ENCODE measurements around the gene APAF1. TPM values are rescaled to one million over a fixed set of nuclear protein-coding genes. Genes with fewer than 3 reads are reported as not detected.
A peak's percentile ranks its signal among the peaks of the same experiment; 100 is the strongest.

APAF1 gene
- total RNA-seq, 4 donors from 2014 or later: 7.5 to 18.6 (median 8.5) TPM

DNA sequence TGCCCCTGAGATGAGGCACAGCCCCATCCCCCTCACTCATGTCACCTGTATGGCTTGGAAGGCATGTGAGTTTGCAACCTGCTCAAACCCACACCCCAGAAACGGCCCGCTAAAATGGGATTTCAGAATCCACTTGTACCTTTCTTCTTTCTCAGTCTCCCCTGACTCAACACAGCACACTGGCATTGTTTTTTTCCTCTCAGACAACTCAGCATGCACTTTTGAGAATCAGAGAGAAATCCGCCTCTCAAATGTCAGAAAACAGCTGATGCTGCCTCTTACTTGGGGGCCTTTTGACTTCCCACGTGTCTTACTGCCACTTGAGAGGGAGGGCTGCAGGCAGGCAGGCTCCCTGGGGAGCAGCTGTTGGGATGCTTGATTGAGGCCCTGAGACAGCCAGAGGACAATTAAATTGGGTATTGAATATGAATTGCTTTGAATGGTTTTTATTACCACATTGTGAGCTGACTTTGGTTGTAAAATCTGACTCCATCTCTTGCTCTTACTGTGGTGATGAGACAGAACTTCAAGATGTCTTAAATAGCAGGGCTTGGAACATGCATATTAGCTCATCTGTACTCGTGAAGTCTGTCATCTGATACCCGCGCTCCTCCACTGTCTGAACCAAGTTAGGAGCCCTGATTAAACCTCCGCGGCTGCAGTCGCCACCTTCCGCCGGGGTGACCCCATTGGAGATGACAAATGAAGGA lies 96.6 kb downstream of the APAF1 start:
- peaks cover 0 to 21% (median 4%) of the 10 kb centered on the region in 3 donors for H3K4me1 ChIP-seq
- H3K4me3 ChIP-seq: no peak overlapping the region
- TF ChIP-seq POLR2A (IDR thresholded peaks at IDR 0.05) (no peak), EP300 (IDR thresholded peaks at IDR 0.05) (no peak), POLR2AphosphoS5 (IDR thresholded peaks at IDR 0.05) (no peak), CTCF (IDR thresholded peaks at IDR 0.05) (no peak)
- H3K9me3 ChIP-seq: peaks cover 0 to 5% (median 0%) of the 10 kb centered on the region in 3 donors
- no peak overlapping the region for H3K27ac ChIP-seq
- H3K27me3 ChIP-seq: no peaks in the 10 kb centered on the region
- no peaks in the 10 kb centered on the region for H3K36me3 ChIP-seq
- no peak for ATAC-seq
- 73 to 74% methylated on average over 8 to 12 of the region's 12 CpGs for WGBS, 2 donors (ENCODE audit: low coverage in 1 of 2)

DNA sequence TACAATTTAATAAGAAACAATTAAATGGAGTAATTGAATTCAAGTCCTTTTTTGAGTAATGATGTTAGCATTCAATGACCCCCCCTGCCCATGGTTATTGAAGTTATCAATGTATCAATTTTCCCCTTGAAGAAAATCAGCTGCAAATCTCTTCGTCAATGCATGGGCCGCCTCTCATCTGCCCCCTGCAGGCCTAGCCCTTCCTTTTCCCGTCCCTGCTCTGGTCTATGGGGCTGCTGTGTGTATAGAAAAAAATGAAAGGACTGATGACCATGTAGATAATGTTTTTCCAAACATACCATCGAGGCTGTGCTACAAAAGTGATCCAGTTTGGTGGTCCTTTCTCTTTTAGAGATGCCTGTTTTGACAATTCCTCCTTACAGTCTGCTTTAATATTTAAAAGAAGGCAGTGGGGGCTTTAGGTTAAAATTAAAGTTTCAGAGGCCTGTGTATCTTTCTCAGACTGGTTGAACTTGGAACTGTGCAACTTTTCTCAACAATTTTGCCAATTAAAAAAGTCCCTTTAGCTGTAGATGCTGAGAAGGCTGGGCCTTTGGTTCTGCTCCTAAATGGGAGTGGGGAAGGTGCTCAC lies 98.4 kb downstream of the APAF1 start:
- 59 to 79% methylated on average over 3 to 4 of the region's 4 CpGs for WGBS, 2 donors (ENCODE audit: low coverage in 1 of 2)
- Histone ChIP-seq H3K27ac (no peak overlapping the region), H3K27me3 (no peaks in the 10 kb centered on the region), H3K4me3 (no peak overlapping the region), H3K9me3 (peaks cover 0 to 5% (median 0%) of the 10 kb centered on the region in 3 donors), H3K4me1 (peaks cover 0 to 12% (median 0%) of the 10 kb centered on the region in 3 donors), H3K36me3 (no peaks in the 10 kb centered on the region)
- TF ChIP-seq POLR2AphosphoS5 (IDR thresholded peaks at IDR 0.05) (no peak), CTCF (IDR thresholded peaks at IDR 0.05) (no peak)
- ATAC-seq: no peak

- Histone ChIP-seq H3K9me3 (peaks cover 0 to 5% (median 0%) of the 10 kb centered on the region in 3 donors), H3K27ac (no peak overlapping the region), H3K4me1 (peaks cover 0 to 12% (median 0%) of the 10 kb centered on the region in 3 donors), H3K27me3 (no peaks in the 10 kb centered on the region), H3K4me3 (no peak overlapping the region), H3K36me3 (peaks cover 0 to 4% of the 10 kb centered on the region in 2 donors)
- ATAC-seq: no peak
- 87 to 100% methylated on average over 3 of the region's 3 CpGs for WGBS, 2 donors (ENCODE audit: low coverage in 1 of 2)
- TF ChIP-seq POLR2AphosphoS5 (IDR thresholded peaks at IDR 0.05) (no peak), POLR2A (IDR thresholded peaks at IDR 0.05) (no peak), CTCF (IDR thresholded peaks at IDR 0.05) (no peak), EP300 (IDR thresholded peaks at IDR 0.05) (no peak)
Observed at GRCh38 chr12:98744680-98745079, 99.6 kb downstream of the APAF1 start.

DNA sequence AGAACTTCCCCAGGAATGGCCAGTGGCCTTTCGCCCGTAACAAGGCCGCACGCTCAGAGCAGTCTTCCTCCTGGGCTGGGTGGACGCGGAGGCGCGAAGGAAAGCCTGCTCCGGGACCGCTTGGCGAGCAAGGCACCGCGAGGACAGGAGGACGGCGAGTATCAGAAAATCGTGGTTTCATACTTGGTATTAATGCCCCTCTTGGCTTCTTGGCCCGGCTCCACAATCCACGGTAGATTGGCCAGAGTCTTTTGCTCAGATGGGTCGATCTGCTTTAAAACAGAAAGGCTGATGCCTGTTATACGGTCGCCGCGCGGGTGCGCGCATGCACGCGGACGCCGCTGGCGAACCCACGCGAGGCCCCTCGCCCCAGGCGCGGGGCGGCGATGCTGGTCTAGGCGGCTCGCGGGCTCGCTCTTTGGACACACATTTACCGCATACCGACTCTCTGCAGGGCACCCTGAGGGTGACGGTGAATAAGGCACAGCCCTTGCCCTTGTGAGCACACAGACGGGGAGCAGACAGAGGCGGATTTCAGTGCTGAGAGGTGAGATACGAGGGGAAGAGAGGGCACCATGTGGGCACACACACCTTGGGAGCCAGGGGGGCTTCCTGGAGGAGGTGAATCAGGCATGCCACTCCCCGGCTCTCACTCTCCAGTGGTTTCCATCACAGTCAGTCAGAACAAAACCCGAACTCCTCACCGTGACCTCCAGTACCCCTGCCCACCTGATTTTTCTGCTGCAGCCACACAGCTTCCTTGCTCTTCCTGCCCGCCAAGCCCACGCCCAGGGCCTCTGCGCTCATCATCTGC lies 100.7 kb downstream of the APAF1 start:
- Histone ChIP-seq H3K27me3 (no peaks in the 10 kb centered on the region), H3K27ac (no peak overlapping the region), H3K36me3 (peaks cover 0 to 15% of the 10 kb centered on the region in 2 donors), H3K9me3 (peaks cover 0 to 2% (median 0%) of the 10 kb centered on the region in 3 donors), H3K4me1 (peaks cover 0 to 12% (median 0%) of the 10 kb centered on the region in 3 donors), H3K4me3 (peak overlapping the region; percentile 36 to 51)
- peak; percentile 42 for ATAC-seq
- WGBS, 2 donors (ENCODE audit: low coverage in 1 of 2): 44 to 63% methylated on average over 8 of the region's 54 CpGs
- TF ChIP-seq CTCF (IDR thresholded peaks at IDR 0.05) (no peak), POLR2A (IDR thresholded peaks at IDR 0.05) (no peak), EP300 (IDR thresholded peaks at IDR 0.05) (no peak), POLR2AphosphoS5 (IDR thresholded peaks at IDR 0.05) (no peak)

Measured in gastroesophageal sphincter (tissue), 4 donors.